ENCODE measurements around the gene KNDC1. TPM values are rescaled to one million over a fixed set of nuclear protein-coding genes. Genes with fewer than 3 reads are reported as not detected.
A peak's percentile ranks its signal among the peaks of the same experiment; 100 is the strongest.
"Not testable (repeated sequence)": the region's sequence is repeated elsewhere in the genome, so short reads cannot be mapped to it uniquely, and the experiment has no call there.

KNDC1 gene
- total RNA-seq, 2 experiments from 2014 or later: 0.32 TPM; not detected in 1

- peaks cover 7% of the 10 kb centered on the region for H3K36me3 Mint-ChIP-seq
- no peaks in the 10 kb centered on the region for H3K27me3 Mint-ChIP-seq
- peak overlapping the region; percentile 65 for H3K4me3 Mint-ChIP-seq
- CTCF ChIA-PET: interaction anchor here (0.8 to 1.6 kb wide), 5 partner anchors 10 to 68 kb away, joined by 3 to 7 read pairs (median 4); no protein-coding TSS in a partner anchor
- peaks cover 75% of the 10 kb centered on the region for H3K4me1 Mint-ChIP-seq
- peak overlapping the region; percentile 47 for H3K27ac Mint-ChIP-seq
- peak; percentile 54 for ATAC-seq
- DNase-seq: peak; percentile 90
- no peaks in the 10 kb centered on the region for H3K9me3 Mint-ChIP-seq (ENCODE audit: low read depth)
Measured at GRCh38 chr10:133261726-133262325, 101.8 kb downstream of the KNDC1 start.

DNA sequence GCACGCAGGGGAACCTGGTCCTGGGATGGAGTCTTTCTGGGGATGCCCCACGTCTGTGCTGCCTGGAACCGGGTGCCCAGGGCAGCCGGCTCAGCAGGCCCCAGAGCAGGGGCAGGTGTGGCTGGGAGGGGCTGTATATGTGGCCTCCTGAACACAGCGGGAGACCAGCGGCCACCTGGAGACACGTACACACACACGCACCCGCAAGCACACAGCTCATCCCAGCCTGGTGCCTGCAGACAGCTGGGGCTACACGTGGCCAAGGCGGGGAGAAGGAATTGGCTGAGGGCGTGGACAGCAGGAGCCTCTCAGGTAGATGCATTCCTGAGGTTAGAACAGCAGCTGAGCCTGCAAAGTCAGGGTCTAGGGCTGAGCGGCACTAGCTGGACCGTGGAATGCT lies 102.7 kb downstream of the KNDC1 start:
- peaks cover 66% of the 10 kb centered on the region for H3K4me1 Mint-ChIP-seq
- peaks cover 7% of the 10 kb centered on the region for H3K36me3 Mint-ChIP-seq
- no peak for DNase-seq
- no peaks in the 10 kb centered on the region for H3K27me3 Mint-ChIP-seq
- no peaks in the 10 kb centered on the region for H3K9me3 Mint-ChIP-seq (ENCODE audit: low read depth)
- no peak overlapping the region for H3K4me3 Mint-ChIP-seq
- H3K27ac Mint-ChIP-seq: no peak overlapping the region
- CTCF ChIA-PET: interaction anchor here (1.1 to 1.6 kb wide), 2 partner anchors 9 to 13 kb away, joined by 4 to 7 read pairs; no protein-coding TSS in a partner anchor
- no peak for ATAC-seq

DNA sequence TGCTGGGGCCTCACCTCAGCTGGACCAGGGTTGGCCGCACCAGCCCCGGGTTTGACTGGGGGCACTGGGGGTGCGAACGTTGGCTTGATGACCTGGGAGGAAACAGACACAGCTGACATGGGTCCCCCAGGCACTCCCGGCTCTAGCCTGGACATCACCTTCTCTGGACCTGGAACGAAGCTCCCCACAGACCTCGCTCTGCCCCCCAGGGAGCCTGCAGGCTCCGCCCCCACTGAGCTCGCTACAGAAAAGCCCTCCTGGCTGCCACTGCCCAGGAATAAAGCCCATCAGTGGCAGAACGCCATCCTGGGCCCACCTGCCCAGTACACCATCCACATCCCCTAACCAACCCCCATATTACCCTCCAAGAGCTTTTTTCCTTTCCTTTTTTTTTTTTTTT lies 103.7 kb downstream of the KNDC1 start:
- CTCF ChIA-PET: interaction anchor here (0.8 to 2.9 kb wide), 6 partner anchors 11 to 66 kb away, joined by 3 to 12 read pairs (median 5); partner anchors contain the start of gene ADAM8
- Mint-ChIP-seq H3K27me3 (no peaks in the 10 kb centered on the region), H3K4me1 (peaks cover 58% of the 10 kb centered on the region), H3K27ac (no peak overlapping the region), H3K4me3 (no peak overlapping the region), H3K36me3 (peaks cover 7% of the 10 kb centered on the region), H3K9me3 (ENCODE audit: low read depth) (no peaks in the 10 kb centered on the region)
- ATAC-seq (no peak), DNase-seq (no peak)

GRCh38 chr10:133264461-133264860 lies 104.4 kb downstream of the KNDC1 start:
- peak overlapping the region; percentile 19 for H3K4me3 Mint-ChIP-seq
- H3K9me3 Mint-ChIP-seq (ENCODE audit: low read depth): no peaks in the 10 kb centered on the region
- peak overlapping the region; percentile 26 for H3K27ac Mint-ChIP-seq
- CTCF ChIA-PET: interaction anchor here (0.9 to 2.9 kb wide), 5 partner anchors 11 to 65 kb away, joined by 4 to 12 read pairs (median 6); partner anchors contain the start of gene ADAM8
- DNase-seq: peak; percentile 77
- no peaks in the 10 kb centered on the region for H3K27me3 Mint-ChIP-seq
- H3K36me3 Mint-ChIP-seq: peaks cover 7% of the 10 kb centered on the region
- peak; percentile 28 for ATAC-seq
- H3K4me1 Mint-ChIP-seq: peaks cover 52% of the 10 kb centered on the region

DNA sequence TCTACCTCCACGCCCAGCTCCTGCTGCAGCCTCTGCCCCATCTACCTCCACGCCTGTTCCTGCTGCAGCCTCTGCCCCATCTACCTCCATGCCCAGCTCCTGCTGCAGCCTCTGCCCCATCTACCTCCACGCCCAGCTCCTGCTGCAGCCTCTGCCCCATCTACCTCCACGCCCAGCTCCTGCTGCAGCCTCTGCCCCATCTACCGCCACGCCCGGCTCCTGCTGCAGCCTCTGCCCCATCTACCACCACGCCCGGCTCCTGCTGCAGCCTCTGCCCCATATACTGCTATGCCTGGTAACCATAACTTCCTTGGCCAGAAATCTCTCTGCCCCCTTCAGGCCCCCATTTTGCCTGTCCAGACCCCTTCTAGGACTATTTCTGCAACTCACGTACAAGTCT lies 105.0 kb downstream of the KNDC1 start:
- CTCF ChIA-PET: interaction anchor here (2.0 to 2.9 kb wide), 2 partner anchors 10 to 13 kb away, joined by 10 to 12 read pairs; no protein-coding TSS in a partner anchor
- H3K4me1 Mint-ChIP-seq: peaks cover 46% of the 10 kb centered on the region
- DNase-seq; H3K36me3 Mint-ChIP-seq; H3K4me3 Mint-ChIP-seq; ATAC-seq; H3K27ac Mint-ChIP-seq; H3K27me3 Mint-ChIP-seq; H3K9me3 Mint-ChIP-seq (ENCODE audit: low read depth): not testable (repeated sequence)

- H3K27ac Mint-ChIP-seq: no peak overlapping the region
- H3K4me1 Mint-ChIP-seq: peaks cover 34% of the 10 kb centered on the region
- DNase-seq (no peak), ATAC-seq (no peak)
- no peak overlapping the region for H3K4me3 Mint-ChIP-seq
- no peaks in the 10 kb centered on the region for H3K27me3 Mint-ChIP-seq
- H3K9me3 Mint-ChIP-seq (ENCODE audit: low read depth): no peaks in the 10 kb centered on the region
- H3K36me3 Mint-ChIP-seq: peaks cover 7% of the 10 kb centered on the region
- CTCF ChIA-PET: interaction anchor here (2.9 kb wide), 1 partner anchor 9 kb away, joined by 12 read pairs; no protein-coding TSS in a partner anchor
Measured at GRCh38 chr10:133266056-133266795, 106.2 kb downstream of the KNDC1 start.

DNA sequence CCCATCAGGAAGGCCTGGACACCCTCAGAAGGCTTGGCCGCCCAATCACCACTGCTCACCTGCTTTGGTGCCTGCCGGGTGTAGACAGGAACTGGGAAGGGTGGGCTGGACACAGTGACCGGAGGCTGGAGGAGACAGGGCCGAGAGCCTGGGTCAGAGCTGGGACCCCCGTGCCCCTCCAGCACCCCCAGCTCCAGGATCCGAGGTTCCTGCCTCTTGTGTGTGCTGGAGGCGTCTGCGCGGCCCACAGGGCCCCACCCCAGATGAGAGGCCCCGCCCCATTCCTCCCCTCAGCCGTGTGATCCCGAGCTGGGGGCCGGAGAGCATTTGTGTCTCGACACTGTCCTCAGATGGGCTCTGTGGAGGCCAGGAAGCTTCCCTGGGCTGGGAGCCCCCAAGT lies 107.3 kb downstream of the KNDC1 start:
- DNase-seq: no peak
- H3K4me1 Mint-ChIP-seq: peaks cover 30% of the 10 kb centered on the region
- H3K36me3 Mint-ChIP-seq: peaks cover 11% of the 10 kb centered on the region
- no peak overlapping the region for H3K4me3 Mint-ChIP-seq
- no peak for ATAC-seq
- H3K27ac Mint-ChIP-seq: no peak overlapping the region
- CTCF ChIA-PET: no interaction called here
- H3K9me3 Mint-ChIP-seq (ENCODE audit: low read depth): no peaks in the 10 kb centered on the region
- H3K27me3 Mint-ChIP-seq: no peaks in the 10 kb centered on the region

GRCh38 chr10:133267829-133268228 lies 107.8 kb downstream of the KNDC1 start:
- no peaks in the 10 kb centered on the region for H3K9me3 Mint-ChIP-seq (ENCODE audit: low read depth)
- no peak overlapping the region for H3K4me3 Mint-ChIP-seq
- H3K4me1 Mint-ChIP-seq: peaks cover 28% of the 10 kb centered on the region
- CTCF ChIA-PET: no interaction called here
- DNase-seq: no peak
- ATAC-seq: no peak
- no peak overlapping the region for H3K27ac Mint-ChIP-seq
- H3K27me3 Mint-ChIP-seq: no peaks in the 10 kb centered on the region
- peaks cover 11% of the 10 kb centered on the region for H3K36me3 Mint-ChIP-seq

DNA sequence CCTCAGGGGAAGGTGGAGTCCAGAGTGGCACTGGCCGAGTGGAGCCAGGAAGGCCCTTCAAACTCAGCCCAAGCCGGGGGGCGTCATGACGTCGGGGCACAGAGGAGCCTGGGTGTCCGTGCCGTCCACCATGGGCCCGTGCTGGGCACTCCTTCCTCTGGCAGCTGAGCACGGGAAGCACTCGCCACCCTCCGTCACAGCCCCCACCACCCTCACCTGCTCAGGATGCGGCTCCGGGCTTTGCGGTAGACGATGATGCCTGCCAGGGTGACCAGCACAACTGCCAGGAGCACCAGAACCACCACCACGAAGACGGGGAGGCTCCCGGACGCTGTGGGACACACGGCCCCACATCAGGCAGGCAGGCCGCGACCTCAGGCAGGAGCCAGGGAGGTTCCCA lies 108.5 kb downstream of the KNDC1 start:
- CTCF ChIA-PET: no interaction called here
- peaks cover 8% of the 10 kb centered on the region for H3K36me3 Mint-ChIP-seq

DNA sequence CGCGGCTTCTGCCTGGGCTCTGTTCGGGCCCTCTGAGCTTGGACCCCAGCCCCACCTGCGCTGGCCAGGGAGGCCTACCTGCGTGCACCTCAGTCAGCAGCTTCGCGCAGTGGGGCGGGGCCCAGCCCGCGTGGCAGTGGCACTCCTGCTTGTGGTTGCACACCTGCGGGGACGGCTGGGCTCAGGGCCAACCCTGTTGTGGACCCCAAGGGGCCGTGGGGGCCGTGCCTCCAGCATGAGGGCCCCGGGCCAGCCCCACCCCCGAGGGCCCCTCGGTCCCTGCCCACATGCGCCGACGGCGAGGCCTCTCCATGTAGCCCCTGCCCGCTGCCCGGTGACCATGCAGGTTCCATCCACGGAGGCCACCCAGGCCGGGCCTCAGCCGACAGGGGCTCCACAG lies 109.3 kb downstream of the KNDC1 start:
- no peaks in the 10 kb centered on the region for H3K9me3 Mint-ChIP-seq (ENCODE audit: low read depth)
- DNase-seq: no peak
- H3K27ac Mint-ChIP-seq: no peak overlapping the region
- H3K36me3 Mint-ChIP-seq: peaks cover 6% of the 10 kb centered on the region
- CTCF ChIA-PET: no interaction called here
- no peak for ATAC-seq
- H3K4me1 Mint-ChIP-seq: peaks cover 17% of the 10 kb centered on the region
- H3K4me3 Mint-ChIP-seq: no peak overlapping the region
- no peaks in the 10 kb centered on the region for H3K27me3 Mint-ChIP-seq

More for the DNA sequence above, 108.5 kb downstream of the KNDC1 start:
- H3K9me3 Mint-ChIP-seq (ENCODE audit: low read depth): no peaks in the 10 kb centered on the region
- no peaks in the 10 kb centered on the region for H3K27me3 Mint-ChIP-seq
- no peak overlapping the region for H3K4me3 Mint-ChIP-seq
- DNase-seq (no peak), ATAC-seq (no peak)
- H3K27ac Mint-ChIP-seq: no peak overlapping the region
- H3K4me1 Mint-ChIP-seq: peaks cover 24% of the 10 kb centered on the region

- CTCF ChIA-PET: no interaction called here
- Mint-ChIP-seq H3K4me3 (no peak overlapping the region), H3K36me3 (peaks cover 4% of the 10 kb centered on the region), H3K4me1 (peaks cover 14% of the 10 kb centered on the region), H3K27me3 (no peaks in the 10 kb centered on the region), H3K27ac (no peak overlapping the region), H3K9me3 (ENCODE audit: low read depth) (no peaks in the 10 kb centered on the region)
- DNase-seq (no peak), ATAC-seq (no peak)
Measured at GRCh38 chr10:133270204-133270603, 110.2 kb downstream of the KNDC1 start.

GRCh38 chr10:133270773-133271297 lies 110.8 kb downstream of the KNDC1 start:
- no peaks in the 10 kb centered on the region for H3K27me3 Mint-ChIP-seq
- no peak overlapping the region for H3K27ac Mint-ChIP-seq
- peaks cover 4% of the 10 kb centered on the region for H3K36me3 Mint-ChIP-seq
- H3K4me1 Mint-ChIP-seq: peaks cover 8% of the 10 kb centered on the region
- DNase-seq (no peak), ATAC-seq (no peak)
- H3K9me3 Mint-ChIP-seq (ENCODE audit: low read depth): no peaks in the 10 kb centered on the region
- CTCF ChIA-PET: no interaction called here
- no peak overlapping the region for H3K4me3 Mint-ChIP-seq

DNA sequence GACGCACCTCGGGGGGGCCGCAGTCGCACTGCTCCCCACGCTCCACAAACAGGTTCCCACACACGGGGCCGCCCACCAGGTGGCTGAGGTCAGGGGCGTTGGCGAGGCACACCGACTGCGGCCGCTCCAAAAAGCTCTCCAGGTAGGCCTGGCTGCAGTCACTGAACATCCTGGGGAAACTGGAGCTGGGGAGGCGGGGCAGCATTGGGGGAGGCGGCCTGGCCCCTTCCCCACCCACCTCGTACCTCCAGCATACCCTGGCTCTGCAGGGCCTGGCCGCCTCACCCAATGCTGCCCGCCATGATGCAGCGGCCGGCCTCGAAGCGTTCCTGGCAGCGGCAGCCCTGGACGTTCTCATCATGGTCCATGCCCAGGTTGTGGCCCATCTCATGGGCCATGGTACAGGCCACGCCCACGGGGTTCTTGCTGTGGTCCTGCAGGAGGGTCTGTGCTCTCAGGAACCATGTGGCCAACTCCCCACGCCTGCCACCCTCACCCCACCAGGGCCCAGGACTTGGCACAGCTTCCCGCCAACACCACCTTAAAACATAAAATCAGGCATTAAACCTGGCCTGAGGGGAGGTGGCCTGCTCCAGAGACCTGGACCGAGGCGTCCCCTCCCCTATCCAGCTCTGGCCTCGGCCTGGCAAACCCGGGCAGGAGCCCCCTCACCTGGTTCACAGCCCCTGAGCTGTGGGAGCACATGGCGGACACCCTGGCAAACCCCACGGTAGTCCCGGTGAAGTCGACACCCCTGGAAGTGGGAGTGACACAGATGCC lies 111.7 kb downstream of the KNDC1 start:
- H3K36me3 Mint-ChIP-seq: peaks cover 4% of the 10 kb centered on the region

More for the DNA sequence above, 111.7 kb downstream of the KNDC1 start:
- no peaks in the 10 kb centered on the region for H3K9me3 Mint-ChIP-seq (ENCODE audit: low read depth)
- H3K4me3 Mint-ChIP-seq: no peak overlapping the region
- no peak for DNase-seq
- CTCF ChIA-PET: interaction anchor here (1.5 kb wide), 1 partner anchor 9 kb away, joined by 4 read pairs; no protein-coding TSS in a partner anchor
- no peak for ATAC-seq
- H3K4me1 Mint-ChIP-seq: peaks cover 7% of the 10 kb centered on the region
- H3K27ac Mint-ChIP-seq: no peak overlapping the region
- H3K27me3 Mint-ChIP-seq: no peaks in the 10 kb centered on the region

All from activated CD8-positive, alpha-beta memory T cell treated with anti-CD3 and anti-CD28 coated beads, Interleukin-2, amount 10 ng/mL, durations not matched to agents 7 days and 5 days (primary cell).